GM11168 (cell line): ENCODE results near the gene HERC4.
"Not testable (repeated sequence)": the region's sequence is repeated elsewhere in the genome, so short reads cannot be mapped to it uniquely, and the experiment has no call there.

Experiments used
- in situ Hi-C: fragments of 300-500 bp; cut with MboI; formaldehyde crosslinking; loops from one replicate; pipeline ENCODE4 v1.12.0; 2022; ENCODE audit warnings: low sequenced_read_pairs; ENCODE audit not compliant: unreplicated experiment

Gene HERC4

DNA sequence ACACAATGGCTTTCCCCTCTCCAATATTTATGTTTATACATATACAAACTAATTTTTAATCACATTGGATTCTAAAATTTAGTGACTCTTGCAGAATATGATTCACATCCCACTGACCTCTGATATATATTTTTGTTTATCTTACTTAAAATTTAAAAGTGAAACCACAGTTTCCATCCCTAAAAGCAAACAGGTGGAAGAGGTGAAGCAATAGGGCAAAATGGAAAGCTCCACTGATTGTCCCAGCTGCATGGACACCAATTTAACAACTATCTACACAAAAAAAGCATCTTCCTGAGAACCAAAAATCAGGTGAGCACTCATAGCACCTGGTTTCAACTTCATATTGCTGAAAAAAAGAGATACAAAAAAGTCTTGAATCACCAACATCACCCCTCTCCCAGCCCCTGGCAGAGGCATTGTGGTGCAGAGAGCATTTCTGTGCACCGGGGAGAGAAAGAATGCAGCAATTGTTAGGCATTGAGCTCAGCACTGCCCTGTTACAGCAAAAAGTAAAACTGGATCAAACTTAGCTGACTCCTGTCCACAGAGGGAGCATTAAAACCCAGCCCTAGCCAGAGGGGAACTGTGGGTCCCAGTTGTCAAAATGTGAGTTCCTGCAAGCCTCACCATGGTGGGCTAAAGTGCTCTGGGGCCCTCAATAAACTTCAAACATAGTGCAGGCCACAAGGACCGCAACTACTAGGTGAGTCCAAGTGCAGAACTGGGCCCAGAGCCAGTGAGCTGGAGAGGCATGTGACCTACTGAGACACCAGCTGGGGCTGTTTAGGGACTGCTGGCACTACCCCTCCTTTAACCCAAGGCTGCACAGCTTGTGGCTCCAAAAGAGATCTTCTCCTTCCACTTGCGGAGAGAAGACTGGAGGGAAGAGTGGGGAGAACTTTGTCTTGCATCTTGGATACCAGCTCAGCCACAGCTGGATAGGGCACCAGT, 98.5 kb downstream of the HERC4 start:
- in situ Hi-C loops, result no loop called here

DNA sequence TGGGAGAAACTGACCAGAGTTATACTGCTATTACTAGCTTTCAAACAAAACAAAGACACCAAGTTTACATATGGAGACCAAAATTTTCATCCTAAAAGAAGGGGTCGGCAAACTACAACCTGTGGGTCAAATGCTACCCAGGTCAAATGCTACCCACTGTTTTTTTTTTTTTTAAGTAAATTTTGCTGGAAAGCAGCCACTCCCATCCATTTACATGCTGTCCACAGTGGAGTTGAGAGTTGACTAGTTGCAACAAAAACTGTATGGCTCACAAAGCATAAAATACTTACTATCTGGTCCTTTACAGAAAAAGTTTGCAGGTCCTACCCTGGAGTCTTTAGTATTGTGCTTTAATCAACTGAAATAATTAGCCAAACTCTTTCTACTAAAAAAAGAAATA, 99.2 kb downstream of the HERC4 start:
- in situ Hi-C loops, result no loop called here

DNA sequence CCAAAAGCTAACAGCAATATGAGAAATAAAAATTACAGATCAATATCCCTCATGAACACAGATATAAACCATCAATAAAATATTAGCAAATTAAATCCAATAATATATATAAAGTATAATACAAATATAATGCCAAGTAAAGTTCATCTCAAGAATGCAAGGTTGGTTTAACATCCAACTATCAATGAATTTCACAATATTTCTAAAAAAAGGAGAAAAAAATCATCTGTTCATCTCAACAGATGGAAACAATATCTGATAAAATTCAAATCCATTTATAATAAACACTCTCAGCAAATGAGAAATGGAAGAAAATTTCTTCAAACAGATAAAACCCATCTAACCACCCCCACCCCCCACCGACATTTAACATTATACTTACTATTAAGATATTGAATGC, 103.8 kb downstream of the HERC4 start:
- in situ Hi-C loops, result no loop called here

DNA sequence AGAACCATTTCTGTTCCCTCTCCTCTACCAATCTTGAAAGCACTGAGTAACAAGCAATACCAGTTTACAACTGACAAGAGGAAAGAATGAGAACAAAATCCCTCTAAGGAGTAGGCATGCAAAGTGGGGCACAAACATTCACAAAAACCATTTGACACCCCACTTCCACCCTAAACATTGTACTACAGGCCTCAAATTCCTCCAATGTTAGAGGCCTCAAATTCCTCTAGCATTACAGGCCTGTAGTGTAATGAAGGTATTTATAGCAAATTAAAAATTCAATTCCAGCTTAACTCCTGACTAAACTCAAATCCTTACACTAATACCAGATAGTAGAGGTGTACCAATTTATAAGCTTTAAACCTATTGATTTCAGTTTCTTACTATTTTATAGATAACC, 105.2 kb downstream of the HERC4 start:
- in situ Hi-C loops, result no loop called here

DNA sequence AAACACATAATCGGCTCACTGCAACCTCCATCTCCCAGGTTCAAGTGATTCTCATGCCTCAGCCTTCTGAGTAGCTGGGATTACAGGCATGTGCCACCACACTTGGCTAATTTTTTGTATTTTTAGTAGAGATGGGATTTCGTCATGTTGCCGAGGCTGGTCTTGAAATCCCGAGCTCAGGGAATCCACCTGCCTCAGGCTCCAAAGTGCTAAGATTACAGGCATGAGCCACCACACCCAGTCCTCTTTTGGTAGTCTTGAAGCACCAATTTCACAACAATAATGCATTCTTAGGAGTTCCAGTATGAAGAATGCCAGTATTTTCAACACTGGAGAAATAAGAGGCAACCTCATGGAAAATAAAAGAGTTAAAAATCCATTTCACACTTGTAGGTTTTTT, 109.0 kb downstream of the HERC4 start:
- in situ Hi-C loops, result not testable (repeated sequence)

DNA sequence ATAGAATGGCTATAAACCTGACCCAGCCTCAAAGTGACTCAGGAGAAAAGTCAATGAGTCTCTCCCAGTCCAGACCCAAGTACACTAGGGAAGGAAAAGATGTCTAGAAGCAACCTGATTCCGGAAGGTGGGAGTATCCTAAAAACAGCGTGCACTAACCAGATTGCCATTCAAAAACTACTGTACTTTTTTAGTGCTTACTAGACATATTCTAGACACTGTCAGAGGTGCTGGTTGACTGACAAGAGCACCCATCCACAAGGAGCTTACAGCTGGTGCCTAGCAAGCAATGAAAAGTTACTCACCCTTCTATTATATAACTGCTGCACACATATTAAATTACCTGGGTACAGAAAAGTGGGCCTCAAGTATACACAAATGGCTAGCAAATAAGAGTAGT, 109.6 kb downstream of the HERC4 start:
- in situ Hi-C loops, result no loop called here

DNA sequence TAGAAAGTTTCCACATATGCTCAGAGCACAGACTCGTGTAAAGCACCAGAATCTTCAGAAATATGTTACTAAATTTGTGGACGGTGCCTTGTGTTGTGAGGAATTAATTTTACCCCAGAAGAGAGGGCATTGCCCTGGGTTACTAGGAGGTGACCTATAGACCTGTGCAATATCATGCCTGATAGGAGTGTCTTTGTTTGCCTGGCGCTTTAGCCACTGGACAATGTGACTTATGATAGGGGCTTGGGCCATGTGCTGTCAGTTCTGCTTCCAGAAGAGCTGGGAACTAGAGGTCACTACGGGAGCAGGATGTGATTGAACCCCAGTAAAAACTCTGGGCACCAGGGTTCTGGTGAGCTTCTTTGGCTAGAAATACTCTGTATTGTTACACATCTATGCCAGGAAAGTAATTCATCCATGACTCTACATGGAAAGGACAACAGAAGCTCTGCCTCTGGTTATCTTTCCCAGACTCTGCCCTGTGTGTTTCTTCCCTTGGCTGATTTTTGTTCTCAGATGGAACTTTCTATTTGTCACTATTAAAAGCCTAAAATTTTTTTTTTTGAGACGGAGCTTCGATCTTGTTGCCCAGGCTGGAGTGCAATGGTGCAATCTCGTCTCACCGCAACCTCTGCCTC, 115.1 kb downstream of the HERC4 start:
- in situ Hi-C loops, result no loop called here

DNA sequence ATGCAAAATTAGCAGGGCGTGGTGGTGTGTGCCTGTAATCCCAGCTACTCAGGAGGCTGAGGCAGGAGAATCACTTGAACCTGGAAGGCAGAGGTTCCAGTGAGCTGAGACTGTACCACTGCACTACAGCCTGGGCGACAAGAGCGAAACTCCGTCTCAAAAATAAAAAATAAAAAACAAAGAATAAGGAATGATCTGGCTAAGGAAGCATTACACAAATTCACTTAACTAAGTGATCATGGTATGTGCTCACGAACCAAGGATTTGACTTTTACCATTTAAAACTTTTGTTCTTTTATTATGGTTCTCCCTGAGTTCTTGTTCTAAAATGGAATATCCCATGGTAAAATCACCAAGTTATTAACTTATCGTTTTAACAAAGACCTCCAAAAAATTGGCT, 119.5 kb downstream of the HERC4 start:
- in situ Hi-C loops, result no loop called here

DNA sequence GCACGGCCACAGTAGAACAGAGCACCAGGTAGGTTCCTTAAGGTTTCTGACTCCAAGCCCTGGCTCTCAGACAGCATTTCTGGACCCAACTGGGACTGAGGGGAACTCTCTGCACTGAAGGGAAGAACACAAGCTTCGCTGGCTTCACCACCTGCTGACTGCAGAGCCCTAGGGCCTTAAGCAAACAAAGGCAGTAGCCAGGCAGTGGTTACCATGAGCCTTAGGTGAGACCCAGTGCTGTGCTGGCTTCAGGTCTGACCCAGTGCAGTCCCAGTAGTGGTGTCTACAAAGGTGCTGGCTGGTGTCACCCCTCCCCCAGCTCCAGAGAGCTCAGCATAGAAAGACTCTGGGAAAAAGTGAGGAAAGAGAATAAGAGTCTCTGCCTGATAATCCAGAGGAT, 131.2 kb downstream of the HERC4 start:
- in situ Hi-C loops, result no loop called here

DNA sequence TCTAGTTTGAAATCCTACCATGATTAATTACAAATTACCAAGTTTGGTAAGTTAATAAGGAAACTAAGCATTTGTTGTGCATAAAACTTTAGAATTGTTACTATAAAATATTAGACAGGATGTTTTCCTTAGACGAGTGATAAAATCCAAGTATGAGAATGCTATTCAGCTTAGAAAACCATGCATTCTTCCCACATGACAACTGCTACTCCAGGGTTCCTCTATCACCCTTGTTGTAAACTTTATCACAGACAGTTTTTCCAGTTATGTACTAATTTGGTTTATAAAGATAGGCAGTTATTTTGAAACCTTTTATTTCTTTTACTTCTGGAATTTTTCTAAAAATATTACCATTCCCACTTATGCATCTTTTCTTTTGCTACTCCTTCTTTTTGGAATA, 138.7 kb downstream of the HERC4 start:
- in situ Hi-C loops, result no loop called here

DNA sequence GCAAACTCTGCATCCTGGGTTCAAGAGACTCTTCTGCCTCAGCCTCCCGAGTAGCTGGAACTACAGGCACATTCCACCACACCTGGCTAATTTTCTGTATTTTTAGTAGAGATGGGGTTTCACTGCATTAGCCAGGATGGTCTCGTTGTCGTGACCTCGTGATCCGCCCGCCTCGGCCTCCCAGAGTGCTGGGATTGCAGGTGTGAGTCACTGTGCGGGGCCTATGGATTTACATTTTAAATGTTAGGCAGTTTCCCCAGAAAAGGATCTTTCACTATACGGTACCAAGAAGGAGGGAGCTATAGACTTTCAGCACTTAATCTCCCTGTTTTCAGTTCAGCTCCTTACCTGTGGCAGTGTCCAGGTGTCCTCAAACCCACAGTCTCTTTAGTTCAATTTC, 139.9 kb downstream of the HERC4 start:
- in situ Hi-C loops, result no loop called here

DNA sequence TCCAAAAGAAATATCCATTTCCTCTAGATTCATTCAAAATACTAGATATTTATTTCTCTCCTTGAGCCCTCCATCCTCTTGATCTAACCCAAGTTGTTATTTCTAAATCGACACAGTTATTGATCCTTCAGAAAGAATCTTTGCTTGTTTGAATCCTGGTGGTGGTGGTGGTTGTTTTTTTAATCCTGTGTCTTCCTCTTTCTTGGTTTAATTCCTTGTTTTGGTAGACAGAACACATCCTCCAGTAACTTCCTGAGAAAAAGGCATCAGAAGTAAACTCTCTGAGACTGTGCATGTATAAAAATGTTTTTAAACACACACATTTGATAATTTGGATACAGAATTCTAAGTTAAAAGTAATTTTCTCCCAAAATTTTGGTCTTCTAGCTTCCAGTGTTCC, 140.7 kb downstream of the HERC4 start:
- in situ Hi-C loops, result no loop called here

DNA sequence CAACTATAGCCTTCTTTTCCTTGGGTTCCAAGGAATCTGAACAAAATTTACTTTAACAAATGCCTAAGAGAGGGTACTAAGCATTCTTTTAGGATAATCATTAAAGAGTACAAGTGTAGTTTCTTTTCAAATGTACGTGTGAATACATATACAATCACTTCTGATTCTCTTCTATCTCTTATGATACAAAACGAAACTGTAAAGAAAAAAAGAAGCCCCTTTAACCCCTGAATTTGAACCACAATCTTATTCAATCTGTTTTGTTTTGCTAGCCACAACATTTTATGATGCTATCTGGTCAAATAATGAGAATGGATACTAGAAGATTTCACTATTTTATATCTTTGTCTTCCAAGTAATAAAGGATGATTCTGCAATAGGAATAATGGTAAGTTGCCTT, 141.9 kb downstream of the HERC4 start:
- in situ Hi-C loops, result no loop called here

DNA sequence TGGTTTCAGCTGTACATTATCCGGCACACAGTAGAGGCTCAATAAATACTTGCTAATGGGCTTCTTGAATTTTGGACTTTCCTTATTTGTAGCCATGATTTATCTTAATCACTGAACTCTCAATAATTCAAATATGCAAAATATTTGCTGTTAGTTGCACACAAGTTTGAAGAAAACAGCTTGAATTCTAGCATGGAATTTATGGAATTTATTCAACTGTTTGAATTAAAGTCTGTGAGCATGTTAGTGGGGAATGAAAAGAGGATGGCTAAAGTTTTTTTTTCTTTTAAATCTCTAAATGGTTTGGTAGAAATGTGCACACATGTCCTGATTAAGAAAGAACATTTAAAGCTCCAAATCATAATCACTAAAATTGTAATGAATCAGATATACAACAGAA, 148.1 kb downstream of the HERC4 start:
- in situ Hi-C loops, result no loop called here

DNA sequence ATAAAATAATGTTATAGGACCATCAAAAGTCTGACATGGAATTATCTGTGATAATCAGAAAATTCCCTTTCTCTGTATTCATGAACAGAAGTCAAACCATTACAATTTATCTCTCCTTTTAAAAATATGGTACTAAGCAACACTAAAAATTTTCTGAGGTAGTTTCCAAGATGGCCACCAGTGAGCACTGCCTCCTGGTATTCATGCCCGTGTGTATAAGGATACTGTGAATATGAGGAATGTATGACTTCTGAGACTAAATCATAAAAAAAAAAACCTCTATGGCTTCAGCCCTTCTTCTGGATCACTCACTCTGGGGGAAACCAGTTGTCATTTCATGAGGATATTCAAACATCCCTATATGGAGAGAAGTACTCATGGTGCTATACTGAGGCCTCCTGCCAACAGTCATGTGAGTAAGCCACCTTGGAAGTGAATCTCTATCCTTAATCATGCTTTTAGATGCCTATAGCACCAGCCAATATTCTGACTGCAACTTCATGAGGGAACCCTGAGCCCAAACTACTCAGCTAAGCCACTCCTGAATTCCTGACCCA, 149.6 kb downstream of the HERC4 start:
- in situ Hi-C loops, result no loop called here

DNA sequence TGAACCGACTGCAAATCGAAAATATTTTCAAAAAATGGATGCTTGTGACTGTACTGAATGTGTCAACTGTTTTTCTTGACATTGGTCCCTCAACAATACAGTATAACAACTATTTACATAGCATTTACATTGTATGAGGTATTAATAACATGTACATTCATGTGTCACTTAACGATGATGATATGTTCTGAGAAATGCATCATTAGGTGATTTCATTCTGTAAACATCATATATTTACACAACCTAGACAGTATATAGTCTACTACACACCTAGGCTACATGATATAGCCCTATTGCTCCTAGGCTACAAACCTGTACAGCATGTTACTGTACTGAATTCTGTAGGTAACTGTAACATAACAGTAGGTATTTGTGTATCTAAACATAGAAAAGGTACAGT, 150.9 kb downstream of the HERC4 start:
- in situ Hi-C loops, result no loop called here

DNA sequence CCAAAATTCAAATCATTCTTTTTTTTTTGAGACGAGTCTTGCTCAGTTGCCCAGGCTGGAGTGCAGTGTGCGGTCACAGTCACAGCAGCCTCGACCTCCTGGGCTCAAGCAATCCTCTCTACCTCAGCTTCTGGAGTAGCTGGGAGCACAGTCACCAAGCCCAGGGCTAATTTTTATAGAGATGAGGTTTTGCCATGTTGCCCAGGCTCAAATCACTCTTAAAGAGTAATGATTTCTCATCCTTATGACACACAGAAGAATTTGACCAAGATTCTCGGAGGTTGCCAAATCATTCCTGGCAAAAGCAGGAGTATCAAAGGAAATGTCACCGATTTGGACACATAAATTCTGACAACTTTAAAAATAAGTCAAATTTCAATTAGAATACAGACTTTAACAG, 151.5 kb downstream of the HERC4 start:
- in situ Hi-C loops, result no loop called here

DNA sequence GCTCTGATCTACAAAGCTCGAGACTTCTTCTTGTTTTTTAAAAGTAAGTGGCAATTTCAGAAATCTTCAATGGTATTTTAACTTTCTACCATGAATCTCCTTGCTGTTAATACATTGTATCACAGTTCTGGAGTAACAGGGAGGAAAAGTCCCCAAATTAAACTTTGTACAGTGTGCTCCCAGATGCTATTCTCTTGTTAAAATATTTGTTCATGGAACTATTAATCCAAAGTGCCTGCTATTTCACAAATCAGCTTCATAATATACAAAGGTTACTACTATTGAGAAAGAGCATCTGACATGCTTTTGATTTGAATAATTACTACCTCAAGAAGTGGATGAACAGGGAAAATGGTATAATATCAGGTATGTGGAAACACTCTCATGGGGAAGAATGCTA, 154.0 kb downstream of the HERC4 start:
- in situ Hi-C loops, result no loop called here

DNA sequence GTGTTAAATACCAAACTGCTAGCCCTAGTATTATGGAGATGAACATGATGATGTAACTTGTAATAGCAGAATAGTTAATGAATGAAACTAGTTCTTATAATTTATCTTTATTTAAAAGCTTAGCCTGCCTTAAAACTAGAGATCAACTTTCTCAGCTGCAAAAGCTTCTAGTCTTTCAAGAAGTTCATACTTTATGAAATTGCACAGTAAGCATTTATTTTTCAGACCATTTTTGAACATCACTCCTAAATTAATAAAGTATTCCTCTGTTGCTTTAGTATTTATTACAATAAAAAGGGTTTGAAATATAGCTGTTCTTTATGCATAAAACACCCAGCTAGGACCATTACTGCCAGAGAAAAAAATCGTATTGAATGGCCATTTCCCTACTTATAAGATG, 157.4 kb downstream of the HERC4 start:
- in situ Hi-C loops, result no loop called here

DNA sequence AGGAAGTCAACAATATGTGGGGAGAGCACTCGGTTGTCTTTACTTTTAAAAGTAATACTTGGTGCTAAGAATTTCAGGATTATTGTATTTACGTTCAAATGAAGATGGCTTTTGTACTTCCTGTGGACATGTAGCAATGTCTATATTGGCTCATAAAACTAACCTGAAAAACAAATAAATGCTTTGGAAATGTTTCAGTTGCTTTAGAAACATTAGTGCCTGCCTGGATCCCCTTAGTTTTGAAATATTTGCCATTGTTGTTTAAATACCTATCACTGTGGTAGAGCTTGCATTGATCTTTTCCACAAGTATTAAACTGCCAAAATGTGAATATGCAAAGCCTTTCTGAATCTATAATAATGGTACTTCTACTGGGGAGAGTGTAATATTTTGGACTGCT, 157.9 kb downstream of the HERC4 start:
- in situ Hi-C loops, result no loop called here

DNA sequence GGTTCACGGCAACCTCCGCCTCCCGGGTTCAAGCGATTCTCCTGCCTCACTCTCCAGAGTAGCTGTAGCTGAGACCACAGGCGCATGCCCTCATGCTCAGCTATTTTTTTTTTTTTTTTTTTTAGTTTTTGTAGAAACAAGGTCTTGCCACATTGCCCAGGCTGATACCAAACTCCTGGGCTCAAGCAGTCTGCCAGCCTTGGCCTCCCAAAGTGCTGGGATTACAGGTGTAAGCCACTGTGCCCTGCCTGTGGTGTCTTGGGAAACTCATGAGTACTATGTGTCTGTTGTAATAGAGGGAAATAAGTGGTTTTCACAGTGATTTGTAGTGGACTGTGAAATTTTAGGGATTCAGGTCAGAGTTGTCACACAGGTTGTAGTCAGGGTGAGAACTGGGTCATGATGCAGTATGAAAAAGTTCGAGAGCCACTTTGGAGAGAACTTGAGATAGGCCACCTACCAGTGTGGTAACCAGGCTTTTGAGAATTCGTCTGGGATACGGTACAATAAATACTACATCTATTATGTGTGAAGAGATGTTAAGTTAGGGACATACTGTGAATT, 160.2 kb downstream of the HERC4 start:
- in situ Hi-C loops, result no loop called here
